PFSK-1 (cell line): ENCODE data around the gene RBX1.

Experiments
- POLR2AphosphoS5 ChIP-seq: IDR thresholded peaks from 2 replicates; pipeline ENCODE4 v1.6.1; 2012; ENCODE audit warnings: low read depth, mild to moderate bottlenecking, control low read depth, low read length, moderate library complexity
- TAF1 ChIP-seq: IDR thresholded peaks from 2 replicates; pipeline ENCODE4 v1.6.1; 2012; ENCODE audit warnings: low read length, control low read depth, borderline replicate concordance; ENCODE audit not compliant: insufficient read depth
- TF ChIP-seq, protein P1 (sequence below), 2 experiments: IDR thresholded peaks; 2 replicates each; pipeline versions ENCODE4 v1.6.1 to v1.8.0; 2011 to 2012; ENCODE audit warnings: low read depth in 2 of 2, low read length in 2 of 2, control low read depth in 1 of 2, inconsistent platforms in 1 of 2, mild to moderate bottlenecking in 1 of 2, moderate library complexity in 1 of 2; ENCODE audit not compliant: insufficient read depth in 1 of 2

DNA sequence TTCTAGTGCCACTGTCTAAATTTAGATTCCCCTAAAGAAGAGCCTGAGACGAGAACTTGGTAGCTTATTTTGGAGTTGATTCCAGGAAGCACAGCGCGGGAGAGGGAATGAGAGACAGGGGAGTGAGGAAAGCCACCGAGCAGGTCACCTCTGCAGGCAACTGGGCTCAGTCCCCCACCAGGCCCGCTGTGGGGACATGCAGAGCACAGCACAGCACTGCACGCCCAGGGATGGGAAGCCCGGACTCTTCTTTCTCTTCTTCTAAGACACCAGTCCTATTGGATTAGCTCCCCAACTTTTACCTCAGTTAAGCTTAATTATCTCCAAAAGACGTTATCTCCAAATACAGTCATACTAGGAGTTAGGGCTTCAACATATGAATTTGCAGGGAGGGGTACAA lies 28.7 kb downstream of the RBX1 start:
- TF ChIP-seq, protein P1, sequence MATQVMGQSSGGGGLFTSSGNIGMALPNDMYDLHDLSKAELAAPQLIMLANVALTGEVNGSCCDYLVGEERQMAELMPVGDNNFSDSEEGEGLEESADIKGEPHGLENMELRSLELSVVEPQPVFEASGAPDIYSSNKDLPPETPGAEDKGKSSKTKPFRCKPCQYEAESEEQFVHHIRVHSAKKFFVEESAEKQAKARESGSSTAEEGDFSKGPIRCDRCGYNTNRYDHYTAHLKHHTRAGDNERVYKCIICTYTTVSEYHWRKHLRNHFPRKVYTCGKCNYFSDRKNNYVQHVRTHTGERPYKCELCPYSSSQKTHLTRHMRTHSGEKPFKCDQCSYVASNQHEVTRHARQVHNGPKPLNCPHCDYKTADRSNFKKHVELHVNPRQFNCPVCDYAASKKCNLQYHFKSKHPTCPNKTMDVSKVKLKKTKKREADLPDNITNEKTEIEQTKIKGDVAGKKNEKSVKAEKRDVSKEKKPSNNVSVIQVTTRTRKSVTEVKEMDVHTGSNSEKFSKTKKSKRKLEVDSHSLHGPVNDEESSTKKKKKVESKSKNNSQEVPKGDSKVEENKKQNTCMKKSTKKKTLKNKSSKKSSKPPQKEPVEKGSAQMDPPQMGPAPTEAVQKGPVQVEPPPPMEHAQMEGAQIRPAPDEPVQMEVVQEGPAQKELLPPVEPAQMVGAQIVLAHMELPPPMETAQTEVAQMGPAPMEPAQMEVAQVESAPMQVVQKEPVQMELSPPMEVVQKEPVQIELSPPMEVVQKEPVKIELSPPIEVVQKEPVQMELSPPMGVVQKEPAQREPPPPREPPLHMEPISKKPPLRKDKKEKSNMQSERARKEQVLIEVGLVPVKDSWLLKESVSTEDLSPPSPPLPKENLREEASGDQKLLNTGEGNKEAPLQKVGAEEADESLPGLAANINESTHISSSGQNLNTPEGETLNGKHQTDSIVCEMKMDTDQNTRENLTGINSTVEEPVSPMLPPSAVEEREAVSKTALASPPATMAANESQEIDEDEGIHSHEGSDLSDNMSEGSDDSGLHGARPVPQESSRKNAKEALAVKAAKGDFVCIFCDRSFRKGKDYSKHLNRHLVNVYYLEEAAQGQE (IDR thresholded peaks at IDR 0.05; ENCODE audit: insufficient read depth in 1 of 2, low read depth in 2 of 2, low read length in 2 of 2): no peak
- TF ChIP-seq POLR2AphosphoS5 (no peak), TAF1 (no peak)
